Neural cell (in vitro differentiated cells): Measurements from ENCODE around the gene CRB3. TPM values are rescaled to one million over a fixed set of nuclear protein-coding genes. Genes with fewer than 3 reads are reported as not detected.

ENCODE experiments used
- H2AFZ ChIP-seq: fragments of 200-600, 300-800 bp; sonication (generic), shearing (Covaris generic); 2 replicates; pipeline ENCODE4 v1.6.0; 2014; ENCODE audit warnings: low read depth, mild to moderate bottlenecking, antibody characterized with exemption, low read length, moderate library complexity
- H3F3A ChIP-seq: fragments of 200-600 bp; shearing (Covaris generic); 2 replicates; pipeline ENCODE4 v1.6.1; 2016; ENCODE audit warnings: mild to moderate bottlenecking, moderate library complexity, mixed read lengths, antibody characterized with exemption, low read length; ENCODE audit not compliant: insufficient read depth, poor library complexity, severe bottlenecking
- H3K27ac ChIP-seq: fragments of 200-600, 300-800 bp; sonication (generic), shearing (Covaris generic); 2 replicates; pipeline ENCODE4 v1.5.1; 2014; ENCODE audit warnings: mild to moderate bottlenecking, low read length, moderate library complexity
- H3K27me3 ChIP-seq: fragments of 300-800, 200-600 bp; sonication (generic), shearing (Covaris generic); 2 replicates; pipeline ENCODE4 v1.6.0; 2014; ENCODE audit warnings: mild to moderate bottlenecking, low read depth, low read length, moderate library complexity; ENCODE audit not compliant: insufficient read depth
- H3K36me3 ChIP-seq: fragments of 300-800, 200-600 bp; sonication (generic), shearing (Covaris generic); 2 replicates; pipeline ENCODE4 v1.5.1; 2014; ENCODE audit warnings: mild to moderate bottlenecking, antibody characterized with exemption, low read length, moderate library complexity; ENCODE audit not compliant: insufficient read depth
- H3K4me2 ChIP-seq: fragments of 300-800, 200-600 bp; sonication (generic), shearing (Covaris generic); 2 replicates; pipeline ENCODE4 v1.6.0; 2014; ENCODE audit warnings: mild to moderate bottlenecking, low read length
- H3K4me3 ChIP-seq: fragments of 300-800, 200-600 bp; sonication (generic), shearing (Covaris generic); 2 replicates; pipeline ENCODE4 v1.5.1; 2014; ENCODE audit warnings: mild to moderate bottlenecking, low read length, moderate library complexity
- H3K79me2 ChIP-seq: fragments of 200-600 bp; shearing (Covaris generic); replicated peaks from 2 replicates; pipeline ENCODE4 v1.6.0; 2014; ENCODE audit warnings: mild to moderate bottlenecking, low read length, moderate library complexity; ENCODE audit not compliant: insufficient read depth
- H3K9ac ChIP-seq: fragments of 300-800, 200-600 bp; sonication (generic), shearing (Covaris generic); 2 replicates; pipeline ENCODE4 v1.6.1; 2016; ENCODE audit warnings: mild to moderate bottlenecking, low read length, mixed read lengths
- H3K9me2 ChIP-seq: fragments of 200-600 bp; shearing (Covaris generic); 2 replicates; pipeline ENCODE4 v1.6.1; 2016; ENCODE audit warnings: mild to moderate bottlenecking, low read length, mixed read lengths; ENCODE audit not compliant: insufficient read depth
- H3K9me3 ChIP-seq: fragments of 200-600, 300-800 bp; sonication (generic), shearing (Covaris generic); 2 replicates; pipeline ENCODE4 v1.6.1; 2016; ENCODE audit warnings: mild to moderate bottlenecking, mixed run types, low read length, moderate library complexity, mixed read lengths
- H4K20me1 ChIP-seq: fragments of 200-600 bp; shearing (Covaris generic); 2 replicates; pipeline ENCODE4 v1.6.1; 2016; ENCODE audit warnings: mild to moderate bottlenecking, mixed run types; ENCODE audit not compliant: insufficient read depth
- EP300 ChIP-seq: fragments of 450-650 bp; conservative IDR thresholded peaks from 2 replicates; pipeline ENCODE4 v1.6.1; 2014; ENCODE audit warnings: antibody characterized with exemption, mild to moderate bottlenecking, moderate library complexity; ENCODE audit not compliant: poor library complexity, severe bottlenecking
- EZH2 ChIP-seq: fragments of 200-600, 300-800 bp; shearing (Covaris generic), sonication (generic); IDR thresholded peaks from 2 replicates; pipeline ENCODE4 v1.6.1; 2014; ENCODE audit warnings: antibody characterized with exemption, low read length, borderline replicate concordance, mild to moderate bottlenecking; ENCODE audit not compliant: insufficient read depth, poor library complexity, severe bottlenecking
- MXI1 ChIP-seq: fragments of 450-650 bp; conservative IDR thresholded peaks from 2 replicates; pipeline ENCODE4 v1.6.1; 2014; ENCODE audit warnings: antibody characterized with exemption, mild to moderate bottlenecking; ENCODE audit not compliant: poor library complexity, severe bottlenecking
- POLR2AphosphoS5 ChIP-seq: IDR thresholded peaks from 2 replicates; pipeline ENCODE4 v1.6.1; 2012
- RAD21 ChIP-seq: fragments of 450-650 bp; conservative IDR thresholded peaks from 2 replicates; pipeline ENCODE4 v1.6.1; 2014; ENCODE audit warnings: antibody characterized with exemption, mild to moderate bottlenecking, moderate library complexity
- SMC3 ChIP-seq: fragments of 450-650 bp; conservative IDR thresholded peaks from 2 replicates; pipeline ENCODE4 v1.6.1; 2014; ENCODE audit warnings: antibody characterized with exemption, mild to moderate bottlenecking, moderate library complexity; ENCODE audit not compliant: poor library complexity
- TAF1 ChIP-seq: IDR thresholded peaks from 2 replicates; pipeline ENCODE4 v1.6.1; 2012; ENCODE audit warnings: low read depth
- polyA plus RNA-seq: library from polyadenylated mRNA; depleted of rRNA; stranded (reverse); fragments of >200 nt; gene quantifications from 2 replicates; pipeline ENCODE4 v1.2.3, GENCODE V29; 2014
- TF ChIP-seq, protein P1 (sequence below): IDR thresholded peaks from 2 replicates; pipeline ENCODE4 v1.6.1; 2012; ENCODE audit warnings: borderline replicate concordance
- TF ChIP-seq, protein P2 (sequence below): fragments of 450-650 bp; IDR thresholded peaks from 2 replicates; pipeline ENCODE4 v1.5.1; 2014; ENCODE audit warnings: antibody characterized with exemption, mild to moderate bottlenecking, moderate library complexity; ENCODE audit not compliant: poor library complexity, severe bottlenecking

The CRB3 gene
- polyA plus RNA-seq, 1 donor from 2014 or later: 0.43 TPM

DNA sequence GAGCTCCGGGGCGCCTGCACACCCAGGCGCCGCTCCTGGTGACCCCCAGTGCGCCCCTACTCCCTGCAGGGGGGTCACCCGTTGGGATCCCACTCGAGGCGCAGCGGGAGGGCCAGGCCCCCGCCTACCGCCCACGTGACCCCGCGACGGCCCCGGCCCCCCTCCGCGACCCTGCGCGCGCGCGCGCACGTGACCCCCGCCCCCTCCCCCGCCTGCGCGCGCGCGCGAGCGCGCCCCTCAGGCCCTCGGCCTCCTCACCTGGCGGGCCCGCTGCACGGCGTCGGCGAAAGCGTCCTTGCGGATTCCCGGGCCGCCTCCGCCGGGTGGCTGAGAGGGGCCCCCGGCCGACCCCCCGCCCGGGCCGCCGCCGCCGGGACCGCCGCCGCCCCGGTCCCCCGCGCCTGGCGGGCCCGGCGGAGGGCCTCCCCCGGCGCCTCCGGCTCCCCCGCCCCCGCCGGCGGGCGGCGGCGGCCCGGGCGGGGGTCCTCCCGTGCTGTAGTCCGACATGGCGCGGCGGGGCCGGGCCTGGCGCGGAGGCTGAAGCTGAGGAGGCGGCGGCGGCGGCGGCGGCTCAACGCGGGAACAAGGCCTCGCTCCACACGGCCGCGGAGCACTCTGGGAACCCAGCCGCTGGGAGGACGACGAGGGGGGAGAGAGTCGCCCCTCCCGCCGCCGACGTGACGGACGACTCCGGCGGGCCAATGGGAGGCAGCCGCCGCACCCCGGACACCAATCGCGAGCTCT lies 39.7 kb upstream of the CRB3 start, which contains the start of gene KHSRP:
KHSRP (minus strand) TSS at position 617 of the 744 bp plus-strand sequence; CDS start at position 507, 110 bp downstream.
- peak within 1 kb of the TSS; percentile 41 for H2AFZ ChIP-seq
- TF ChIP-seq EZH2: no peak
- TF ChIP-seq POLR2AphosphoS5: peak; percentile 96
- TF ChIP-seq, protein P1, sequence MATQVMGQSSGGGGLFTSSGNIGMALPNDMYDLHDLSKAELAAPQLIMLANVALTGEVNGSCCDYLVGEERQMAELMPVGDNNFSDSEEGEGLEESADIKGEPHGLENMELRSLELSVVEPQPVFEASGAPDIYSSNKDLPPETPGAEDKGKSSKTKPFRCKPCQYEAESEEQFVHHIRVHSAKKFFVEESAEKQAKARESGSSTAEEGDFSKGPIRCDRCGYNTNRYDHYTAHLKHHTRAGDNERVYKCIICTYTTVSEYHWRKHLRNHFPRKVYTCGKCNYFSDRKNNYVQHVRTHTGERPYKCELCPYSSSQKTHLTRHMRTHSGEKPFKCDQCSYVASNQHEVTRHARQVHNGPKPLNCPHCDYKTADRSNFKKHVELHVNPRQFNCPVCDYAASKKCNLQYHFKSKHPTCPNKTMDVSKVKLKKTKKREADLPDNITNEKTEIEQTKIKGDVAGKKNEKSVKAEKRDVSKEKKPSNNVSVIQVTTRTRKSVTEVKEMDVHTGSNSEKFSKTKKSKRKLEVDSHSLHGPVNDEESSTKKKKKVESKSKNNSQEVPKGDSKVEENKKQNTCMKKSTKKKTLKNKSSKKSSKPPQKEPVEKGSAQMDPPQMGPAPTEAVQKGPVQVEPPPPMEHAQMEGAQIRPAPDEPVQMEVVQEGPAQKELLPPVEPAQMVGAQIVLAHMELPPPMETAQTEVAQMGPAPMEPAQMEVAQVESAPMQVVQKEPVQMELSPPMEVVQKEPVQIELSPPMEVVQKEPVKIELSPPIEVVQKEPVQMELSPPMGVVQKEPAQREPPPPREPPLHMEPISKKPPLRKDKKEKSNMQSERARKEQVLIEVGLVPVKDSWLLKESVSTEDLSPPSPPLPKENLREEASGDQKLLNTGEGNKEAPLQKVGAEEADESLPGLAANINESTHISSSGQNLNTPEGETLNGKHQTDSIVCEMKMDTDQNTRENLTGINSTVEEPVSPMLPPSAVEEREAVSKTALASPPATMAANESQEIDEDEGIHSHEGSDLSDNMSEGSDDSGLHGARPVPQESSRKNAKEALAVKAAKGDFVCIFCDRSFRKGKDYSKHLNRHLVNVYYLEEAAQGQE: peak; percentile 54
- peak; percentile 31 for TF ChIP-seq MXI1

DNA sequence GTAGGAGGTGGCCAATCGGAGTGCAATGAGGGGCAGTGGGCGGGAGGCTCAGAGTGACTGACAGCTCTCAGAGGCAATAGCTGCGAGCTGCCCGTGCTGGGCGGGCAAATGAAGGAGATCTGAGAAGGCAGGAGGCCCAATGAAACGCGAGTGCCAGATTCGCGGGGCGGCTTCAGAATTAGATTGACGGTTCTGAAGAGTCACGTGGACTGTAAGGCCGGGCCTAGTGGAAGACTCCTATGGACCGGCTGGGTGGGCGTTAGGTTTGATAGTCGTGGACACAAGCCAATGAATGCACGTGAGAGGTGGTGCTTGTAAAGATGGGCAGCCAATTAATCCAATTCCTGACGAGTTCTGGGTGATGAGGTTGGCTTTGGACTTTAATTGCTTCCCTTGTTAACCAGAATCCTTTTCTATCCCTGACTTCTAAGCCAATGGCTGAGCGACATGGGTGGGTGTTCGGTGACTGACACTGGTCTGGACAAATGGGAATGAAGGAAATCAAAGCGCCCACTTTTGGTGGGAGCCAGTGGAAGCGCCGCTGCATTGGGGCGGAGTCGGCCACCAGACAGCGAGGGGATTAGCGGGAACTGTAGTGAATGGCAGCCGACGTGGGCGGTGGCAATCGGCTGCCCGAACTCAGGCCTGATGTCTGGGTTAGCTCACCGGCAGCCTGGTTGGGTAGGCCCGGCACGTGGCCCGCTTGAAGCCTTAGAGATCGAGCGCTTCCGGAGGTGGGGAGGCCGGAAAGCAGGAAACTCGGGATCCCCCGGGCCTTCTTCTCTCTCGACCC lies 38.9 kb upstream of the CRB3 start:
- no peaks in the 10 kb centered on the region for H3F3A ChIP-seq
- no peaks in the 10 kb centered on the region for H3K36me3 ChIP-seq
- H3K4me3 ChIP-seq: peak overlapping the region; percentile 54
- TF ChIP-seq EP300: no peak
- no peak for TF ChIP-seq TAF1
- TF ChIP-seq POLR2AphosphoS5: peak; percentile 66
- peak; percentile 25 for TF ChIP-seq SMC3
- TF ChIP-seq, protein P2, sequence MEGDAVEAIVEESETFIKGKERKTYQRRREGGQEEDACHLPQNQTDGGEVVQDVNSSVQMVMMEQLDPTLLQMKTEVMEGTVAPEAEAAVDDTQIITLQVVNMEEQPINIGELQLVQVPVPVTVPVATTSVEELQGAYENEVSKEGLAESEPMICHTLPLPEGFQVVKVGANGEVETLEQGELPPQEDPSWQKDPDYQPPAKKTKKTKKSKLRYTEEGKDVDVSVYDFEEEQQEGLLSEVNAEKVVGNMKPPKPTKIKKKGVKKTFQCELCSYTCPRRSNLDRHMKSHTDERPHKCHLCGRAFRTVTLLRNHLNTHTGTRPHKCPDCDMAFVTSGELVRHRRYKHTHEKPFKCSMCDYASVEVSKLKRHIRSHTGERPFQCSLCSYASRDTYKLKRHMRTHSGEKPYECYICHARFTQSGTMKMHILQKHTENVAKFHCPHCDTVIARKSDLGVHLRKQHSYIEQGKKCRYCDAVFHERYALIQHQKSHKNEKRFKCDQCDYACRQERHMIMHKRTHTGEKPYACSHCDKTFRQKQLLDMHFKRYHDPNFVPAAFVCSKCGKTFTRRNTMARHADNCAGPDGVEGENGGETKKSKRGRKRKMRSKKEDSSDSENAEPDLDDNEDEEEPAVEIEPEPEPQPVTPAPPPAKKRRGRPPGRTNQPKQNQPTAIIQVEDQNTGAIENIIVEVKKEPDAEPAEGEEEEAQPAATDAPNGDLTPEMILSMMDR: peak; percentile 64
- TF ChIP-seq, protein P1: peak; percentile 27
- no peak for TF ChIP-seq RAD21
- peak; percentile 42 for TF ChIP-seq MXI1
- H4K20me1 ChIP-seq: peaks cover 24% of the 10 kb centered on the region
- H3K4me2 ChIP-seq: no peak overlapping the region
- H2AFZ ChIP-seq: peak overlapping the region; percentile 41
- no peaks in the 10 kb centered on the region for H3K27me3 ChIP-seq
- peaks cover 35% of the 10 kb centered on the region for H3K79me2 ChIP-seq
- no peaks in the 10 kb centered on the region for H3K9me2 ChIP-seq
- H3K9me3 ChIP-seq: no peaks in the 10 kb centered on the region
- H3K27ac ChIP-seq: peak overlapping the region; percentile 85
- peak overlapping the region; percentile 59 for H3K9ac ChIP-seq

More for the DNA sequence above, 39.7 kb upstream of the CRB3 start, which contains the start of gene KHSRP:
- H3K9ac ChIP-seq: peak within 1 kb of the TSS; percentile 84
- H3K79me2 ChIP-seq: peaks cover 38% of the 10 kb centered on the region
- peak within 1 kb of the TSS; percentile 85 for H3K27ac ChIP-seq
- peaks cover 26% of the 10 kb centered on the region for H4K20me1 ChIP-seq
- H3K4me3 ChIP-seq: peak within 1 kb of the TSS; percentile 96
- H3K36me3 ChIP-seq: no peaks in the 10 kb centered on the region
- H3K27me3 ChIP-seq: no peaks in the 10 kb centered on the region
- H3K4me2 ChIP-seq: peak within 1 kb of the TSS; percentile 81
- H3K9me2 ChIP-seq: no peaks in the 10 kb centered on the region
- H3K9me3 ChIP-seq: no peaks in the 10 kb centered on the region
- no peaks in the 10 kb centered on the region for H3F3A ChIP-seq
